HG03469 (cell line): Measurements from ENCODE around the gene VCPKMT.
"Not testable (repeated sequence)": the region's sequence is repeated elsewhere in the genome, so short reads cannot be mapped to it uniquely, and the experiment has no call there.

ENCODE experiments used
- ATAC-seq: cut with Tn5 transposase; IDR thresholded peaks from one replicate; pipeline ENCODE4 v1.9.1; 2021; ENCODE audit warnings: mild to moderate bottlenecking, moderate library complexity, moderate number of reproducible peaks; ENCODE audit not compliant: unreplicated experiment

The VCPKMT gene

DNA sequence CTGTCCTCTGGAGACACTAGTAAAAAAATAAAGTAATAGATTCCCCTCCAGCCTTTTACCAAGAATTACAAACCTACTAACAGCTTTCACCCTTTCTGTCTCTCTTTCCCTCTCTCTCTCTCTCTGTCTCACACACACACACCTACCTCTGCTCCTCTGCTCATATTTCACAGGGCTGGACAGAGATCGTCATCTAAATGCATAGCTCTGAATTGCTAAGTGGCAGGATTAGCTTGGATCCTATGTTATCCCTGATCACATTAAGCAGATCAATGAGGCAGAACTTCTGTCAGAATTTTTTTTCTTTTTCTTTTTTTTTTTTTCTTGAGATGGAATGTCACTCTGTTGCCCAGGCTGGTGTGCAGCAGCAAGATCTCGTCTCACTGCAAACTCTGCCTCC is 22.9 kb downstream of the VCPKMT start:
- ATAC-seq = no peak

DNA sequence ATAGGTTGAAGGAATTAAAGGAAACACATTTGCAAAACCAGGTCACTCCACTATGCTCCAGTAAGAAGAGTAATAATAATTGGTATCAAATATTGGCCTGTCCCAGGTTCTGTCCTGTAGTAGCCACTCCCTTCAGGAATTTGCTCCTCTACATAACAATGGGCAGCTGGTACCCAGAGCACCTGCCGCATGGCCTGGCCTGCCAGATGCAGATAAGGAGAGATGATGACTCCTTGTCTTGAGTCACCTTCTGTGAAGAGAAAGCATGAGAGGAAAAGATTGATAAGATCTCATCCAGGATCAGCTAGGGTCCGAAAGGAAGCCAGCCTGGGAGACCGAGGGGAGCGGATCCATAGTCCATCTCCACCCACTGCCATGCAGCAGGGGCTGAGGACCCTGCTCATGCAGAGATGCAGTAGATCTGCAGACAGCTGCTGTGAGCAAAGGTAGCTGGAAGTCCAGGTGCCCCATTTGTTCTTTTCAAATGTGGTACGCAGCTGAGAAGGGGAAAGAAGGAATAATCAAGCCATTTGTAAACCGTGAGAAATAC is 24.3 kb downstream of the VCPKMT start:
- ATAC-seq = no peak

DNA sequence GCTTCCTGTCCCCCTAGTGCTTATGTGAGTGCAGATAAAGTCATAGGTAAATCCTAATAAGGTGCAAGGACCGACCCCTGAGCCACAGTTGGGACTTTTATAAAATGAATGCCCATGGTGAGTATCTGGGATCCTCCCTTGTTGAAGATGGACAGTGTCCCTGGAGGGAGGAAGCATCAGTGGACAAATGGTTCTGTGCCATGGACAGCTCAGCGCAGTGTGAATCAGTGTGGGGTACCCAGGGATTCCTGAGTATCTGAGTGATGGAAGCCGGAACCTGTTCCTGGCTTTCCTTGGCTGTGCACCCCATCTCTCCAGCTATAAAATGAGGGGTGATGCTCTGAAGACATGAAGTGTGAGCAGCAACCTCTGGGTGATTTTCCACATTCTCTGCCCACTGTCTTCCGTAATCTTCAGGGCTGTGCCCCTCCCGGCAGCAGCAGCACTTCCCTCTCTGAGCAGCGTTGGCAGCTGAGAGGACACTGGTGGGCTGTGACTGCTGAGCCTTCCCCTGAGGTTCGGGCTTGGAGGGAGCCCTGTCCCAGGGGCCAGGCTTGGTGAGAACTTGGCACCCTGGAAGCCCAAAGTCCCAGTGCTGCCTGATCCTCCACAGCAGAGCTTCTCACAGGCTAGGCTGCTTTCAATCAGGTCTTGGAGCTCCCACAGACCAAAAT is 25.0 kb downstream of the VCPKMT start:
- no peak for ATAC-seq

DNA sequence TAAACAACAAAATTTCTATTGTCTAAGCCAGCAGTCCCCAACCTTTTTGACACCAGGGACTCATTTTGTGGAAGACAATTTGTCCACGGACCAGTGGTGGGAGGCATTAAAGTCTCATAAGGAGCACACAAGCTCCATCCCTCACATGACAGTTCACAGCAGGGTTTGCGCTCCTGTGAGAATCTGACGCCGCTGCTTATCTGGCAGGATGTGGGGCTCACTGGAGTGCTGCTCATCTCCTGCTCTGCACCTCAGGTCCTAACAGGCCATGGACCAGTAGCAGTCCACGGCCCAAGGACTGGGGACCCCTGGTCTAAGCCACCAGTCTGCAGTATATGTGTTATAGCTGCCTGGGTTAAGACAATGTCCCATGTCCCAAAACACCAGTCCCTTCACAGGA is 27.2 kb downstream of the VCPKMT start:
- no peak for ATAC-seq

DNA sequence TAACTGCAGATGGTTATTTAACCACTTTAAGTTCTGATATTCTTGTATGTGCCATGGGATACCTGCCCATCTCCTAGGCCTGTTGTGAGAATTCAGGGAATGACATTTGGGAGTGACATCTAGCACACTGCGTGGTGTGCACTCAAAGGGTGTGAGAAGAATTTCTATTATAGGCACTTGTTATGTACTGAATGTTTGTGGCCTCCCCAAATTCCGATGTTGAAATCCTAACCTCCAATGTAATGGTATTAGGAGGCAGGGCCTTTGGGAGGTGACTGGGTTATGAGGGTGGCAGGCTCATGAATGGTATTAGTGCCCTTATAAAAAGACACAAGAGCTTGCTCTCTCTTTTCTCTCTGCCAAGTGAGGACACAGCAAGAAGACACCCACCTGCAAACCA is 27.6 kb downstream of the VCPKMT start:
- ATAC-seq = no peak

DNA sequence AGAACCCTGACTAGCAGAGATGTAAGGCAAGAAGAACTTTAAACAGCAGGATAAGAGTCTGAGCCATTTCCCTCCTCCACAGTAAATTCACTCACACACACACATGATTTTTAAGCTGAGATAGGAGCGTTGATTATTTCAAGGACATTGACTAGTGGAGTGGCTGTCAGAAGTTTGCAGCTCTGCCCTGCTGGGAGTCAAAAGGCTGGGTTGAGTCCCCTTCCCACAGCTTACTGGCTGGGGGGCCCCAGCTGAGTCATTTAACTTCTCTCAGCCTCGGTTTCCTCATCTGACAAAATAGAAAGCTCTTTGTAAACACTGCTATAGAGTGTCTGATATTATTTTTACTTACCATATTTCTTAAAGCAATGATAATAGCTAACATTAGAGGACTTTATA is 28.3 kb downstream of the VCPKMT start:
- ATAC-seq = no peak

DNA sequence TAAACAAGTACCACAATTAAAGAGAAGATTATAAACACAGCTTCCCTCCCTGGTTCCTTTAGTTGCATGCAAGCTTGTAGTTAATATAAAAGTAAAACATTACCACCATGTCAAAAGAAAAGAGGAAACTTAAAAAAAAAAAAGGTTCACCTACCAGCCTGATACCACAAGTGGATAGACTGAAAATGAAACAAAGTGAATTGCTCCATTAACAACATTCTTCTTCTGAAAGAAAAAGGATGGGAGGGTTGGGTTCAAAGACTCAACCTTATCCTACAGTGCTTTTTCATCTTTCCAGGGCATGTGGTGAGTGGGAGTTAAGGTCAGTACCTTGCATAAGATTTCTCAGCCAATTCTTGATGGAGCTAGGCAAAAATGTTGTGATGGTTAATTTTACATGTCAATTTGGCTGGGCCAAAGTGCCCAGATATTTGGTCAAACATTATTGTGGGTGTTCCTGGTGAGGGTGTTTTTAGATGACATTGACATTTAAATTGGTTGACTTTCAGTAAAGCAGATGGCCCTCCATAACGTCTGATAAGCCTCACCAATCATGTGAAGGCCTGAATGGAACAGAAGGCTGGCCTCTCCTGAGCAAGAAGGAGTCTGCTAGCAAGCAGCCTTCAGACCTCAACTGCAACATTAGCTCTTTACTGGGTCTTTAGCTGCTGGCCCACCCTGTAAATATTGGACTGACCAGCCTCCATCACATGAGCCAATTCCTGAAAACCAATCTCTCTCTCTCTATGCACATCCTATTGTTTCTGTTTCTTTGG is 28.8 kb downstream of the VCPKMT start:
- no peak for ATAC-seq

DNA sequence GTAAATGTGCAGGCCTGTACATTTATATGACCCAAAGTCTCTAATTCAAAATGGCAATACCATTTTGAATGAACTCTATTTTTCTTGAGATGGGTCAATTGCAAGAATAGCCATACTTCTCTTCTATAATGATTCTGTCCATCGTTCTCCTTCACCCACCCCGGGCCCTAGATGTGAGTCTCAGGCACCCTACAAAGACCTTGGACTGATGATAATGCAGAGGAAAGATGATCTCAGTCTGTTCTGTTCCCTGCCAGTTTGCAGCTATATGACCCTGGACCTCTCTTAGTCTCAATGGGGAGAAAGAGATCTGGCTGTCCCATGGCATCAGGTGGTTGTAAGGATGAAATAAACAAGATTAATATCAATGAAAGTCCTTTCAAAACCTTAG is 30.1 kb downstream of the VCPKMT start:
- no peak for ATAC-seq

DNA sequence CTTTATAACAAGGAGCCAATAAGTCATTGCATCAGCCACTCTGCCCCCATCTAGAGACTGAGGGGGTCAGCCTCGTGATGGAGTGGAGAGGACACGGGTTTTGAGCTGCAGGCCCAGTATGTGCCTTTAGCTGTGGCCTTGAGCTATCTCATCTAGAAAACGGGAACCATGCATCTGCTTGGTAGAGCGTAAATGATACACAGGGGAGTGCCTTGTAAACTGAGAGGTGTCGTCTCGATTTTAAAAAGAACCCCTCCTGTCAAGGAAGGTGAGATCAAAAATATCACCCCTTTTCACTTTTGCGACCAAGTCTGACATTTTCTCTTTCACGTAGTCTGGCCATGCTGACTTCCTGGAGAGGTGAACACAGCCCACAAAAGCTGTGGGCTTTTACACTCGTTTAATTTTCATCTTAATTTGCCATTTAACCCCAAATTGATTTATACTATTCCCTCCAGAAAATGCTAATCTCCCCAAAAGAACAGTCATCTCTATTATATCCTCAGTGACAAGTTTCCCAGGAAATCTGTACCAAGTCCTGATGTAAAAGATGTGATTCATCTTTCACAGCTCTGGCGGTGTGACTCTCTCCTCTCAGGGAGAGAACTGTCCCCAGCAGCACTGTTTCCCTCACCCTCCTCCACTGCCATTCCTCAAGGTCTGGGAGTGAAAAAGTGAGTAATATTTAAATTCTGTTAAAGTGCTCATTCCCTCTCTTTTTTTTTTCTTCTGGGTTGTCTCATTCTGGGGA is 30.6 kb downstream of the VCPKMT start:
- peak; percentile 51 for ATAC-seq

DNA sequence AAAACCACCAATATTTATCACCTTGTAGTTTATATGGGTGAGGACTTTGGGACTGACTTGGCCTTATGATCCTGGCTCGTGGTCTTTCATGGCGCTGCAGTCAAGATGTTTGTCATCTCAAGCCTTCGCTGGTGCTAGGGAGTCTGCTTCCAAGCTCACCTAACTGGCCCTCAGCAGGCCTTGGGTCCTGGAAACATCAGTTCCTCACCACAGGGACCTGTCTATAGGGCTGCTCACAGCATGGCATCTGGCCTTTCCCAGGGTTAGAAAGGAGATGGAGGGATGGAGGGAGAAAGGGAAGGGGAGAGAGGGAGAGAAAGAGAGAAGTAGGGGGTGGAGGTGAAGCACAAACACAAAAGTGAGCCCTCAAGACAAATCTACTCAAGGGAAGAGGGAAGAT is 31.7 kb downstream of the VCPKMT start:
- no peak for ATAC-seq

DNA sequence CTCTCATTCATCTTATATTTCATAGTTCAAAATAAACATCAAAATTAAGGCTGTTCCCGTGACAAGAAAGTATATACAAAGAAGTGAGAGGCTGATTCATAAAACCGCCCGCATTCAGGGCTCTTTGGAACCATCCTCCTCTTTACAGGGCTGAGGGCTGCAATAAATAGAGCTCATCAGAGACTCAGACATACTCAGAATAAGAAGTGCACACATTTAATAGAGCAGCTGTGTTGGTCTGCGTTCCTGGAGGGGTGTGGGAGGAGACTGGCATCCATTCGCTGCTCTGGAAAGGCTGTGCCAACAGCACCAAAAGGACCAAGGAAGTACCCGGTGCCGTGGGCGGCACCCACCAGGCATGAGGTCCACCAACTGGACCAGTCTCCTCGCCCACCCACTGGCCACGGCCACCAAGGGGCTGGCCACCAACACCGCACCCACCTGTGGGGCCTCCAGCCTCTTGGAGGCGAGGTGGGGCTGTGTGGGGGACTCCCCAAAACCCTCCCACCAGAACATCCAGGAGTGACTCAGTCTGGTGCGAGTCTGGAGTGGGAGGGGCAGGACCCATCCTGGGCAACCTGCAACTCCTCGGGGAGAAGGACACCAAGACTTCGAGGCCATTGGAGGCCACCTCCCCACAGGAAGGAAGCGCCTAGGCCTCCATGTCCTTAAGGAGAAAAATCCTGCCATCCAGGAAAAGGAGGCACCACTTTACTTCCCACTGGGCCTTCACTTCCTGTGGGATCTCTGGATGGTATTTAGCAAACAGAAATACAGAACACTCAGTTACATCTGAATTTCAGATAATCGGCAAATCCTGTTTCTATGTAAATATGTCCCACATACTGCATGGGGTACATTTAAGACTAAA is 32.7 kb downstream of the VCPKMT start:
- peak; percentile 19 for ATAC-seq

DNA sequence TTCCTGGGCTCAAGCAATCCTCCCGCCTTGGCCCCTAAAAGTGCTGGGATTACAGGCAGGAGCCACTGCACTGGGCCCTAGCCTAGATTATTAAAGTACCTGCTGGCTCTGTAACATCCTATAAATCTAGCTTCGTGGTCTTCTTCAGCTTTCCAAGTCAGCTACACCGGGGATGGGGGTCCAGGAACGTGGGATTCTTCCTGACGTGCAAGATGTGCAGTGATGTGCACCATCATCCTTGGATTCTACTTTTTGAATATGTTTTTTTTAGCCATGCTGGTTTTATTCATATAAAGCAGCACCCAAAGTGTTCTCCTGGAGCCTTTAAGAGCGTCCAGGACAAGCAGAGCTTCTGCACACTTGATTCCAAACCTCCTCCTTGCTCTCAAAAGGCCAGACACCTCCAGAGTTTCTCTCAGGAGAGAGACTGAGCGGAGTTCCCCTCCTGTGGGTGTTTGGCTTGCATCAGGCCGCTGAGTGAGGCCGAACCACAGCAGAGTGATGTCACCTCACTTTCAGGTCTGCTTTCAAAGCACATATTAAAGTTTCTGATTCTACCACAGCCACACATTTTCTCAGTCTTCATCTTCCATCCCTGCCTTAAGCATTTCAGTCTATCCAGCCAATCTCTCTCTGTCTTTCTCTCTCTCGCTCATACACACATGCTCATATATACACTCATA is 33.4 kb downstream of the VCPKMT start:
- peak; percentile 49 for ATAC-seq

DNA sequence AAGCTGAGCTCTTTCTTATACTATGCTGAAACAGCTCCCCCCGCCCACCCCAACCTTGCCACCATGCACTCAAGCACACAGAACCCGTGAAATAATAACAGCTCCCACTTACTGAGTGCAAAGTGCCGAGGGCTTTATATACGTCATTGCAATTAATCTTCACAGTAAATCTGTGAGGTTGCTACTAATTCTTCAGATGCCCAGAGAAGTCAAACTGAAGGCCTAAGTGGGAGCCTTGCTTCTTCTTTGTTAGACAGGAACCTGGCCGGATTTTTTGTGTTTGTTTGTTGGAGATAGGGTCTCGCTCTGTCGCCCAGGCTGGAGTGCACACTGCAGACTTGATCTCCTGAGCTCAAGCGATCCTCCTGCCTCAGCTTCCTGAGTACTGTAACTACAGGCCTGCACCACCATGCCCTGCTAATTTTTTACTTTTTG is 34.0 kb downstream of the VCPKMT start:
- ATAC-seq = no peak

DNA sequence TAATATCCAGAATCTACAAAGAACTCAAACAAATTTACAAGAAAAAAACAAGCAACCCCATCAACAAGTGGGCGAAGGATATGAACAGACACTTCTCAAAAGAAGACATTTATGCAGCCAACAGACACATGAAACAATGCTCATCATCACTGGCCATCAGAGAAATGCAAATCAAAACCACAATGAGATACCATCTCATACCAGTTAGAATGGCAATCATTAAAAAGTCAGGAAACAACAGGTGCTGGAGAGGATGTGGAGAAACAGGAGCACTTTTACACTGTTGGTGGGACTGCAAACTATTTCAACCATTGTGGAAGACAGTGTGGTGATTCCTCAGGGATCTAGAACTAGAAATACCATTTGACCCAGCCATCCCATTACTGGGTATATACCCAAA is 37.3 kb downstream of the VCPKMT start:
- ATAC-seq = not testable (repeated sequence)

DNA sequence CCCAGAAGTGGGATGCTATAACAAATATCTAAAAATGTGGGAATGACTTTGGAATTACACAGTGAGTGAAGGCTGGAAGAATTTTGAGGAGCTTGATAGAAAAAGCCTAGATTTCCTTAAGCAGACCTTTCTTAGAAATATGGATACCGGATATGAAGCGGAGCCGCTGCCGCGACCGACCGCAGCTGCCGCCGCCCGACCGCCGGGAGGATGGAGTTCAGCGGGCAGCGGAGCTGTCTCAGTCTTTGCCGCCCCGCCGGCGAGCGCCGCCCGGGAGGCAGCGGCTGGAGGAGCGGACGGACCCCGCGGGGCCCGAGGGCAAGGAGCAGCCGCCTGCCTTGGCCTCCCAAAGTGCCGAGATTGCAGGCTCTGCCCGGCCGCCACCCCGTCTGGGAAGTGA is 42.7 kb downstream of the VCPKMT start:
- not testable (repeated sequence) for ATAC-seq

DNA sequence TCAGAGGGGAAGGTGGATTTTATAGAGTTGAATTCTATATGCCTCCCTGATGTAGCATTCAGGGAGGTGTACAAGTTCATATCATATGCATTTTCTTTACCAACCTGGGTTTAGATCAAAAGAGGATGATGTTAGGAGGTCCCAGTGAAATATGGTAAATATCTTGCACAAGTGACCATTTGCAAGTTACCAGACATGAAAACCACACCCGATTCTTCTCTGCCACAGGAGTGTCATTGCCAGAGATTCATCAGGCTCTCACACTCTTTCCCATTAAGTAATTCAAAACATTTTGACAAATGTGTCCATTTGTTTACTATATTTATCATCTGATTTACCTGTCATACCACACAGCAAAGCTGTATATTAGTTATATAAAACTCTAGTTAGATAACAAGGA is 44.0 kb downstream of the VCPKMT start:
- ATAC-seq = no peak

DNA sequence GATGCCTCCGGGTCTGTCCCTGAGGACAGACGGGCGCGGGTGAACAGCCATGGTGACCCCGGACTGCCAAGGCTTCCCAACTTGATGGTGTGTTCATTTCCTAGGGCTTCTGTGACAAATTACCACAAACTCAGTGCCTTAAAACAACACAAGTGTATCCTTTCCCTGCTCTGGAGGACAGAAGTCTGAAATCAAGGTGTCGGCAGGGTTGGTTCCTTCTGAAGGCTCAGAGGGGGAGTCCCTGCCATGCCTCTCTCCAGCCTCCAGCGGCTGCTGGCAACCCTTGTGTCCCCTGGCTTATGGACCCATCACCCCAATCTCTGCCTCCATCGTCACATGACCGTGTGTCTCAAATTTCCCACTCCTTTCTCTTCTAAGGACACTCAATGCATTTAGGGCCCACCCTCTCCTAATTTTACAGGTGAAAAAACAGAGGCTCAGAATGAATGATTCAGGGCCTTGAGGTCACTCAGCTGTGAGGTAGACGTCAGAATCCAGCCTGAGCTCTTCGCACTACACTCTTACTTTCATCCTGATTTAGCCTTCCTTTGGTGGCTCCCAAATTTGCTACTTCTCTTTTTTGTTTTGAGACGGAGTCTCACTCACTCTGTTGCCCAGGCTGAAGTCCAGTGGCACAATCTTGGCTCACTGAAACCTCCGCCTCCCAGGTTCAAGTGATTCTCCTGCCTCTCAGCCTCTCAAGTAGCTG is 45.4 kb downstream of the VCPKMT start:
- no peak for ATAC-seq

DNA sequence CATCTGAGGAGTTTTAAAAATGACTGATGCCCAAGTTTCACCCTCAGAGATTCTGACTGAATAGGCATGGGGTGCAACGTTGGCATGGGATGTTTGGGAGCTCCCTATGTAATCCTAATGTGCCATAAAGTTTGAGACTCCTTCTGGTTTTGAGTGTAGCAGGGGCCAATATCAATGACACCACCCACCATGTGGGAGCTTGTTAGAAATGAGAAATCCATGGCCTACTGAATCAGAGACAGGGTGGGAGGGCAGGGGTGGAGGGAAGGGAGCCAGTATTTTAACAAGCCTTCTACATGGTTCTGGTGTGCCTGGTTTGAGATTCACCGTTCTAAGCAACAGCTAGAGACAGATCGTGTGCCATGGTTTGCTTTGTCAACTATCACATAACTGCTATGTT is 46.1 kb downstream of the VCPKMT start:
- ATAC-seq = no peak

DNA sequence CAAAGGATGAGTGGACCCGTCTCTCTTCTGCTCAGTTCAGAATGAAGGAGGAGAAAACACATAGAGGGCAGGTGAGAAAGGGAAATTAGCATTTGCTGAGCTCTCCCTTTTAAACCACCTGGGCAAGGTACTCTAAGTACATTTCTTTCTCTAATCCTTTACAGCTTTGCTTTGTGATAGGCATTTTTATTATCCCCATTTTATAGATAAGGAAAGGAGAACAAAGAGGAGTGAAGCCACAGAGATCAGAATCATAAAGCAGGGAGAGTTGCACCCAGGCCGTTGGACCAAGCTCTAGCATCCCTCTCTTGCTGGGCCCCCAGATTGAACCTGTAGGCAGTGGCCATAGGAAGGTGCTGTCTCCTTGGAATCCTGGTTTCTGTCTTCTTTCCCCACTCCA is 47.0 kb downstream of the VCPKMT start:
- no peak for ATAC-seq
